ENCODE measurements around the gene BRSK1. TPM values are rescaled to one million over a fixed set of nuclear protein-coding genes. Genes with fewer than 3 reads are reported as not detected.

Gene BRSK1
- total RNA-seq, 1 donor from 2014 or later, result 43.4 TPM

- DNase-seq (ENCODE audit: low spot score in 2 of 2, unreplicated experiment in 2 of 2), result peak; percentile 100
- Mint-ChIP-seq H3K4me3 (peak within 1 kb of the TSS; percentile 86), H3K27me3 (ENCODE audit: low read depth) (no peaks in the 10 kb centered on the region), H3K4me1 (peaks cover 15% of the 10 kb centered on the region), H3K36me3 (peaks cover 11% of the 10 kb centered on the region), H3K27ac (peak within 1 kb of the TSS; percentile 99), H3K9me3 (no peaks in the 10 kb centered on the region)
- TF ChIP-seq CTCF (IDR thresholded peaks at IDR 0.05; ENCODE audit: unreplicated experiment), result no peak
These were observed 55.5 kb downstream of the BRSK1 start, which contains the start of gene KMT5C for GRCh38 chr19:55339105-55339888. KMT5C (plus strand) TSS chr19:55339876; CDS start chr19:55341937, 2,061 bp downstream.

GRCh38 chr19:55339889-55340783 lies 56.3 kb downstream of the BRSK1 start:
- H3K9me3 Mint-ChIP-seq, result no peaks in the 10 kb centered on the region
- H3K36me3 Mint-ChIP-seq, result peaks cover 15% of the 10 kb centered on the region
- no peak for TF ChIP-seq CTCF (IDR thresholded peaks at IDR 0.05; ENCODE audit: unreplicated experiment)
- H3K4me3 Mint-ChIP-seq, result peak overlapping the region; percentile 86
- peaks cover 19% of the 10 kb centered on the region for H3K4me1 Mint-ChIP-seq
- H3K27me3 Mint-ChIP-seq (ENCODE audit: low read depth), result no peaks in the 10 kb centered on the region
- no peak for DNase-seq (ENCODE audit: low spot score in 2 of 2, unreplicated experiment in 2 of 2)
- peak overlapping the region; percentile 99 for H3K27ac Mint-ChIP-seq

GRCh38 chr19:55340784-55341147 lies 57.0 kb downstream of the BRSK1 start:
- peaks cover 24% of the 10 kb centered on the region for H3K4me1 Mint-ChIP-seq
- peaks cover 19% of the 10 kb centered on the region for H3K36me3 Mint-ChIP-seq
- H3K27ac Mint-ChIP-seq, result peak overlapping the region; percentile 91
- no peaks in the 10 kb centered on the region for H3K27me3 Mint-ChIP-seq (ENCODE audit: low read depth)
- DNase-seq (ENCODE audit: low spot score in 2 of 2, unreplicated experiment in 2 of 2), result peak in 1 of 2 experiments; percentile 53
- no peaks in the 10 kb centered on the region for H3K9me3 Mint-ChIP-seq
- H3K4me3 Mint-ChIP-seq, result peak overlapping the region; percentile 86
- TF ChIP-seq CTCF (IDR thresholded peaks at IDR 0.05; ENCODE audit: unreplicated experiment), result no peak

- peak overlapping the region; percentile 91 for H3K27ac Mint-ChIP-seq
- H3K4me1 Mint-ChIP-seq, result peaks cover 24% of the 10 kb centered on the region
- no peaks in the 10 kb centered on the region for H3K27me3 Mint-ChIP-seq (ENCODE audit: low read depth)
- peak overlapping the region; percentile 86 for H3K4me3 Mint-ChIP-seq
- H3K9me3 Mint-ChIP-seq, result no peaks in the 10 kb centered on the region
- peaks cover 19% of the 10 kb centered on the region for H3K36me3 Mint-ChIP-seq
- no peak for TF ChIP-seq CTCF (IDR thresholded peaks at IDR 0.05; ENCODE audit: unreplicated experiment)
- DNase-seq (ENCODE audit: low spot score in 2 of 2, unreplicated experiment in 2 of 2), result no peak
These were observed 57.4 kb downstream of the BRSK1 start for GRCh38 chr19:55341171-55341588.

- H3K4me1 Mint-ChIP-seq, result peaks cover 24% of the 10 kb centered on the region
- H3K27ac Mint-ChIP-seq, result peak overlapping the region; percentile 63
- no peak for DNase-seq (ENCODE audit: low spot score in 2 of 2, unreplicated experiment in 2 of 2)
- H3K4me3 Mint-ChIP-seq, result peak overlapping the region; percentile 68
- H3K27me3 Mint-ChIP-seq (ENCODE audit: low read depth), result no peaks in the 10 kb centered on the region
- TF ChIP-seq CTCF (IDR thresholded peaks at IDR 0.05; ENCODE audit: unreplicated experiment), result no peak
- H3K9me3 Mint-ChIP-seq, result no peaks in the 10 kb centered on the region
- H3K36me3 Mint-ChIP-seq, result peaks cover 19% of the 10 kb centered on the region
These were observed 58.1 kb downstream of the BRSK1 start for GRCh38 chr19:55341595-55342531.

Data from mesothelial cell of epicardium (in vitro differentiated cells).